NB4 (cell line): ENCODE results near the gene PRKCSH.

ENCODE experiments used
- POLR2A ChIP-seq: IDR thresholded peaks from 2 replicates; pipeline ENCODE4 v1.6.1; 2011; ENCODE audit warnings: mild to moderate bottlenecking; ENCODE audit not compliant: insufficient read length; ENCODE audit errors: extremely low read depth
- TF ChIP-seq, protein P1 (sequence below): IDR thresholded peaks from one replicate; pipeline ENCODE4 v1.5.1; 2012; ENCODE audit warnings: low read depth, low read length

DNA sequence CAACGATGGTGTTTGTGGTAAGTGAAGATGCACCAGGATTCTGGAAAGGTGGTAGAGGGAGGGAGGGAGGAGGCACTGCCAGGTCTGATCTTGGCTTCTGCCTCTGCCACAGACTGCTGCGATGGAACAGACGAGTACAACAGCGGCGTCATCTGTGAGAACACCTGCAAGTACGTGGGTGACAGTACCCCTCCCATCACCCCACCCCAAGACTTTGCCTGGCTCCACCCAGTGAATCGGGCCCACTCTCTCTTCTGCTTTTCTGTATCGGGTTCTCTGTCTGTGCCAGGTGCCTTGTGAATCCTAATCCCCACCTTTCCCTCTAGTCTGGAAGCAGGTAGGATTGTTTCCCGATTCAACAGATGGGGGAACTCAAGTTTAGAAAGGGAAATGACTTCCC, 2.5 kb downstream of the PRKCSH start:
- TF ChIP-seq, protein P1, sequence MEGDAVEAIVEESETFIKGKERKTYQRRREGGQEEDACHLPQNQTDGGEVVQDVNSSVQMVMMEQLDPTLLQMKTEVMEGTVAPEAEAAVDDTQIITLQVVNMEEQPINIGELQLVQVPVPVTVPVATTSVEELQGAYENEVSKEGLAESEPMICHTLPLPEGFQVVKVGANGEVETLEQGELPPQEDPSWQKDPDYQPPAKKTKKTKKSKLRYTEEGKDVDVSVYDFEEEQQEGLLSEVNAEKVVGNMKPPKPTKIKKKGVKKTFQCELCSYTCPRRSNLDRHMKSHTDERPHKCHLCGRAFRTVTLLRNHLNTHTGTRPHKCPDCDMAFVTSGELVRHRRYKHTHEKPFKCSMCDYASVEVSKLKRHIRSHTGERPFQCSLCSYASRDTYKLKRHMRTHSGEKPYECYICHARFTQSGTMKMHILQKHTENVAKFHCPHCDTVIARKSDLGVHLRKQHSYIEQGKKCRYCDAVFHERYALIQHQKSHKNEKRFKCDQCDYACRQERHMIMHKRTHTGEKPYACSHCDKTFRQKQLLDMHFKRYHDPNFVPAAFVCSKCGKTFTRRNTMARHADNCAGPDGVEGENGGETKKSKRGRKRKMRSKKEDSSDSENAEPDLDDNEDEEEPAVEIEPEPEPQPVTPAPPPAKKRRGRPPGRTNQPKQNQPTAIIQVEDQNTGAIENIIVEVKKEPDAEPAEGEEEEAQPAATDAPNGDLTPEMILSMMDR = no peak
- TF ChIP-seq POLR2A = no peak
